HG03354 (cell line): ENCODE data around the gene HOXA9.

ENCODE experiments used
- ATAC-seq: cut with Tn5 transposase; IDR thresholded peaks from one replicate; pipeline ENCODE4 v1.9.1; 2021; ENCODE audit warnings: mild to moderate bottlenecking; ENCODE audit not compliant: unreplicated experiment, poor library complexity, severe bottlenecking

The HOXA9 gene

GRCh38 chr7:27202018-27202861, 36.9 kb upstream of the HOXA9 start:
- ATAC-seq, result no peak

- ATAC-seq, result no peak
These were observed 36.3 kb upstream of the HOXA9 start for GRCh38 chr7:27201580-27202017.

- no peak for ATAC-seq
These were observed 35.6 kb upstream of the HOXA9 start for GRCh38 chr7:27200761-27201579.

DNA sequence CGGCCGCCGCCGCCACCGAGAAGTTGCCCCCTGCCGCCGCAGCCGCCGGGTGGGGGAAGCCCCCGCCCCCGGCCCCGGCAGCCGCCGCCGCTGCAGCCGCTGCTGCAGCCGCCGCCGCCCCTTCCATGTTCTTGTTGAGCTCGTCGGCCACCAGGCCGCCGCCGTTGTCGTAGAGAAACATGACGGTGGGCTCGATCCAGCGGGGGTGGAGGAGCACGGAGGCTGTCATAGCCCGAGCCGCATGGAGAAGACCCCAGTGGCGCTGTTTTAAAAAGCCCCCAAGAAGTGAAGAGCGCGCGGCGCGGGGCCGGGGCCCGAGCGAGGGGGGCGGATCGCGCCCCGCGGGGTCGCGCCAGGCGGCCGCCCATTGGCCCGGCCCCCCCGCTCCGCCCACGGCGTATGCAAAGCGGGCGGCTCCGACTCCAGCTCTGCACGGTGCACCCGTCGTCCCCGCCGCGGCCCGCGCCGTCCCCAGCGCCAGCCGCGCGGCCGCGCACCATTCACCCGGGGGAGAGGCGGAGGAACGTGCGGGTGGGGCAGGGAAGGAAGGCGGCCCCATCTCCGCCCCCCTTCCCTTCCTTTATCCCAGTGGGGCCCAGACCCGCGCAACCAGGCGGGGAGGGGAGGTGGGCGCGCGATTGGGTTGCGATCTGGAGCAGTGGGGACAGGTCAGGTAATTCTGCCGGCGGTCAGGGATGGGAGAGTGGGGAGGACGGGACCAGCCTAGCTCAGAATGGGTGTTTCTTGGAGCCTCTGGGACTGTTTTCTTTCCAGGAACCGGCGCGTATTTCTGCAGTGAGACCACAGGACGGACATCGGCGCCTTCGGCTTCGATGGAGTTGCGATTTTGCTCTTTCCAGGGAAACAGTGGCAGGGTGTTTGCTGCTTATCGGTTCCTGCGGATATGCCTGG, 34.8 kb upstream of the HOXA9 start, which contains the start of gene HOXA13:
TSS of gene HOXA13 (minus strand) at position 243 of the 912 bp plus-strand sequence. CDS start at position 229, 14 bp downstream.
- peak; percentile 50 for ATAC-seq

- ATAC-seq, result no peak
These were observed 33.8 kb upstream of the HOXA9 start for GRCh38 chr7:27198871-27199801.

- ATAC-seq, result no peak
These were observed 33.0 kb upstream of the HOXA9 start for GRCh38 chr7:27198138-27198841.

- ATAC-seq, result no peak
These were observed 32.1 kb upstream of the HOXA9 start for GRCh38 chr7:27197137-27198042.

- peak; percentile 45 for ATAC-seq
These were observed 31.0 kb upstream of the HOXA9 start for GRCh38 chr7:27196287-27196767.

DNA sequence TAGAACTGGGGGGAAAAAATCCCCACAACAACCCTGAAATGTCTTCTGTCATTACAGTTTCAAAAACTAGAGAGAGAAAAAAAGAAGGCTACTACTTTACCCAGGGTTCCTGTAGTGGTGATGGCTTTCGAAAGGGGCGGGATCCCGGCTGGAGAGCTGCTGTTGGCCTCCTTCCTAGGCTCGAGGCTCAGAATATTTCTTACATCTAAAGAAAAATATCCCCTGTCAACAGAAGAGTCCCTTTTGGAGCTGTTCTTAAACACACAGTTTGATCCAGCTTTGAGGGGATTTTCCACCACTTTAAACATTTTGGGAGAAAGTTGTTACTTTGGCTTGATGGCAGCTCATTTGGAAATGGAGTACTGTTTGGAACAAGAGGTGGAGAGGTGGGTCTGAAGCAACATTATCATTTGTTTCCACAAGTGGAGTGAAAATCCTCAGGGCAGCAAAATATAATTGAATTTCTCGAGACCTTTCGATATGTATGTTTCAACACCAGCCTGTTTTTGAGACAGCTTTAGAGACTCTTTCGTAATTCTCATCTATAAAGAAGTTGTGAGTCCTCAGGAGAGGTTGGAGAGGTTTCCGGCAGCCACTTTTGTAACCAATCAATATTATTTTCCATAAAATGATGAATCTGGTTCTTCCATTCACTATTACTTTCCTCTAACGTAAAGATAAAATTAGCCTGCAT, 29.5 kb upstream of the HOXA9 start:
- no peak for ATAC-seq

- ATAC-seq, result no peak
These were observed 28.6 kb upstream of the HOXA9 start for GRCh38 chr7:27194002-27194352.

- no peak for ATAC-seq
These were observed 28.1 kb upstream of the HOXA9 start for GRCh38 chr7:27193335-27194001.

GRCh38 chr7:27192546-27193334, 27.4 kb upstream of the HOXA9 start:
- ATAC-seq, result no peak

DNA sequence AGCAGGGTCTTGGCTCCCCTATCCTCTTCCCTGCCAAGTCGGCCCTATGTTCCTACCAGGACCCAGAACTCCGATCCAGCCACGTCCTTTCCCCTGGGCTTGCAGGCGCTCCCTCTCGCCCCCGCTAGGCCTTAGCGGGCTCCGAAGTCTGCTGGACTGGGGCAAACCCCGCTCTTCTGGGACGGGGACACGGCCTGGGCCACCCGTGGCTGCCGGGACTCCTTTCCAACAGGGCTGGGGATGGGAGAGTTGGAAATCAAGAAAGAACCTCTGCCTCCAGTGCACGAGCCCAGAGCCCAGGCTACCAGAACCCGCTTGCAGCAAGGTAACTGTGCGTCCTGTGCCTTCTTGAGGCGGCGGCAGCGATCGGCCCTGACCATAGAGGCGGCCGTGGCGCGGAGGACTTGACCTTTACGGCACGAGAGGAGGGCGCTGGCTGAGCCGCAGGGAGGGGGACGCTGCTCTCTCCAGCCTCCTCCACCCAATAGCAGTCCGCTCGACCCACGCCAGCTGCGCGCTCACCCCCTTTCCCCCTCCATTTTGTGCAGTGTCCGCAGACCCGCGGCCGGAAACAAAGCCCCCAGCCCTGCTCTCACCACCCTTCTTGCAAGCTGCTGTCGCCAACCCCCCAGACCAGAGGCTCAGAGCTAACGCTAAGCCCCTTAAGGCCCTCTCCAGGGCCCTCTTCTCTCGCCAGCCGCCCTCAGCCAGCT, 26.7 kb upstream of the HOXA9 start:
- no peak for ATAC-seq

DNA sequence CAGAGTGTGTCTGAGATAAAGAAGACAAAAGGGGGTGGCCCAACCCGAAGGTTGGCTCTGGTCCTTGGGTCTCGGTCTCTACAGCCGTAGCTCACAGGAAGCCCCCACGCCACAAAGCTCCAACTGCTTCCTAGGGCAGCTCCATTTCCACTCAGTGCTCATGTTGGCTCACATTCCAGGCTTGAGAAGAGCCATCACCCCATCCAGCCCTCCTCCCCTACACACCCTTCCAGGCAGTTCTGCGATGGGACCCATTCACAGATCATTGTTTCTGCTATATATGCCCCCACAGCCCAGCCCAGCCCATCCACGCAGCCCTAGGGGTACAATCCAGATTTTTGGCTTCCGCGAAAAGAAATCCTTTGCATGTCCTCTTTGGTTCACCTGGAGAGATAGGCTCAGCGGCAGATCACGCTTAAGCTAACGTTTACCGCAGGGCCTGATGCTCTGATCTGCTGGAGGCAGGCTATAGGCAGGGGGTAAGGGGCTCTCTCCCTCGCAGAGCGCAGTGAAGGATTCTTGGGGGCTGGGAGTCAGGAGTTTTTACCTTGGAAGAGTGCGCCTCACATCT, 25.9 kb upstream of the HOXA9 start:
- no peak for ATAC-seq
